ENCODE measurements around the gene TMEM238.
"Not testable (repeated sequence)": the region's sequence is repeated elsewhere in the genome, so short reads cannot be mapped to it uniquely, and the experiment has no call there.

The TMEM238 gene

DNA sequence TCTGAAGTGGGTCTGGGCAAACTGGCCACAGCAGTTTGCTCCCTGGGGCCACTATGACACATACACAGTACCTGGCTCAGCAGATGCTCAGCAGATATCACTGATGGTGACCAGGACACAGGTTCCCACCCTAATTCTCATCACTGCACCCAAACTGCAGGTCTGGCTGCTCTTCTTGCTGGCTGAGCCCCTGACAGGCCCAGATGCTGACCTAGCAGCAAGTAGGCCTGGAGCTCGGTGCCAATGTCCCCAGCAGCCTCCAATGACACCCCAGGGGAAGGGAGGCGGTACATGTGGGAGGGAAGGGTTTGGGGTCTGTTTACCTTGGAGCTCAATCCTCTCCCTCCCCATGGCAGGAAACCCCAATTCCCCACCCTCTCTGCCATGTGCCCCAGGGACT, 18.4 kb upstream of the TMEM238 start:
- Histone ChIP-seq H3K27me3 (ENCODE audit: control insufficient read depth, insufficient read depth, low read length, poor library complexity, severe bottlenecking) (no peaks in the 10 kb centered on the region), H3K4me3 (ENCODE audit: insufficient read depth, low read depth, low read length) (no peak overlapping the region), H3K9me3 (ENCODE audit: control insufficient read depth, low read length) (no peaks in the 10 kb centered on the region), H3K36me3 (ENCODE audit: control insufficient read depth, insufficient read depth, low read length) (peaks cover 37% of the 10 kb centered on the region), H3K4me1 (ENCODE audit: control insufficient read depth, insufficient read depth, low read length) (peaks cover 22% of the 10 kb centered on the region), H3K27ac (ENCODE audit: insufficient read depth, low read depth, low read length, poor library complexity, severe bottlenecking) (no peak overlapping the region)
- WGBS, 2 experiments: 97 to 100% methylated on average over 1 to 2 of the region's 2 CpGs

DNA sequence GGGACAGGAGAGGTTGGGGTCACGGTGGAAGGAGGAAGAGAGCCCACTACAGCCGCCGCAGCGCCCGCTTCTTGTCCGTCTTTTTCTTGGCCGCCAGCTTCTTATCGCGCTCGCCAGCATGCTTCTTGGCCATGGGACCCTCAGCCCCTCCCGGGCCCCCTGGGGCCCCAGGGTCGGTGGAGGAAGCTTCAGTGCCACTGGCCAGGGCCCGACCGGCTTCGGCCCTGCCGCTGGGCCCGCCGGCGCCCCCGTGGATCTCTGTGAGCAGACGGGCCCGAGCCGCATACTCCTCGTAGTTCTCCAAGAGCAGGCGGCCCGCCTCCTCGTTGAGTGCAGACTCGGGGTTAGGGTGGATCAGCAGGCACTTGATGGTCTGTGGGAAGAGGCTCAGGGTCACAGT, 17.3 kb upstream of the TMEM238 start:
- H3K36me3 ChIP-seq (ENCODE audit: control insufficient read depth, insufficient read depth, low read length): peaks cover 36% of the 10 kb centered on the region
- 91 to 96% methylated on average over 16 to 21 of the region's 28 CpGs for WGBS, 2 experiments
- not testable (repeated sequence) for H3K27me3 ChIP-seq (ENCODE audit: control insufficient read depth, insufficient read depth, low read length, poor library complexity, severe bottlenecking); H3K27ac ChIP-seq (ENCODE audit: insufficient read depth, low read depth, low read length, poor library complexity, severe bottlenecking); H3K9me3 ChIP-seq (ENCODE audit: control insufficient read depth, low read length); H3K4me3 ChIP-seq (ENCODE audit: insufficient read depth, low read depth, low read length)
- peaks cover 16% of the 10 kb centered on the region for H3K4me1 ChIP-seq (ENCODE audit: control insufficient read depth, insufficient read depth, low read length)

DNA sequence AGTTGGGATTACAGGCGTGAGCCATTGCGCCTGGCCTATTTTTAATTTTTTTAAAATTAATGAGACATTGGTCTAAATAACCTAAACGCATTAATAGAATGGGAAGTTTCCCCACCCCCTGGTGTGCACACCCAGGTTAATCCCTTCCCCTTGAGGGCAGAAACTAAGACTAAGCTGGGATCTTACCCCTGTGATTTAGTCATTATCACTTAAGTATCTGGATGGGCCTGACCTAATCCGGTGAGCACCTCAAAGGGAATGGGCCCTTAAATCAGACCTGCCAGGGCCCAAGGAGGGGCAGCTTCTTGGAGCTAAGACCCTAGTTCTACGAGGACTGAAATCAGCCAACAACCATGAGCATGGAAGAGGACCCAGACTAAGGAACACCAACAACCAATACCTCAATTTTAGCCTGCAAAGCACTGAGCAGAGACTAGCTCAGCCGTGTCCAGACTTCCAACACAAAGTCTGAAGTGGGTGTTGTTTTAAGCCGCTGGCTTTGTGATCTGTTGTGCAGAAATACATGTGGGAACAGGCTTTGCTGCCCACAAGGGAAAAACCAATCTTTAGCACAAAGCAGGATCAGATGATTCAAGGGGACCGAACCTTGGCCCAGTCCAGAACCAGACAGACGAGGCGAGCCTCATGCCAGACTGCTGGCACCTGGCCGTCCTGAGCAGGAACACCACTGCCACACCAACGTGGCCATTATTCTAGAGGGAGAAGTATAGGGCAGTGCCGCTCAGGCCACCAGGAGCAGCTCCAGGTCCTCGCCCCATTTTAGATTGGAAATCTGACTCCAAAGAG, 16.4 kb upstream of the TMEM238 start:
- no peaks in the 10 kb centered on the region for H3K9me3 ChIP-seq (ENCODE audit: control insufficient read depth, low read length)
- 94 to 95% methylated on average over 14 of the region's 14 CpGs for WGBS, 2 experiments
- peaks cover 7% of the 10 kb centered on the region for H3K4me1 ChIP-seq (ENCODE audit: control insufficient read depth, insufficient read depth, low read length)
- H3K36me3 ChIP-seq (ENCODE audit: control insufficient read depth, insufficient read depth, low read length): peaks cover 27% of the 10 kb centered on the region
- no peak overlapping the region for H3K4me3 ChIP-seq (ENCODE audit: insufficient read depth, low read depth, low read length)
- no peaks in the 10 kb centered on the region for H3K27me3 ChIP-seq (ENCODE audit: control insufficient read depth, insufficient read depth, low read length, poor library complexity, severe bottlenecking)
- no peak overlapping the region for H3K27ac ChIP-seq (ENCODE audit: insufficient read depth, low read depth, low read length, poor library complexity, severe bottlenecking)

DNA sequence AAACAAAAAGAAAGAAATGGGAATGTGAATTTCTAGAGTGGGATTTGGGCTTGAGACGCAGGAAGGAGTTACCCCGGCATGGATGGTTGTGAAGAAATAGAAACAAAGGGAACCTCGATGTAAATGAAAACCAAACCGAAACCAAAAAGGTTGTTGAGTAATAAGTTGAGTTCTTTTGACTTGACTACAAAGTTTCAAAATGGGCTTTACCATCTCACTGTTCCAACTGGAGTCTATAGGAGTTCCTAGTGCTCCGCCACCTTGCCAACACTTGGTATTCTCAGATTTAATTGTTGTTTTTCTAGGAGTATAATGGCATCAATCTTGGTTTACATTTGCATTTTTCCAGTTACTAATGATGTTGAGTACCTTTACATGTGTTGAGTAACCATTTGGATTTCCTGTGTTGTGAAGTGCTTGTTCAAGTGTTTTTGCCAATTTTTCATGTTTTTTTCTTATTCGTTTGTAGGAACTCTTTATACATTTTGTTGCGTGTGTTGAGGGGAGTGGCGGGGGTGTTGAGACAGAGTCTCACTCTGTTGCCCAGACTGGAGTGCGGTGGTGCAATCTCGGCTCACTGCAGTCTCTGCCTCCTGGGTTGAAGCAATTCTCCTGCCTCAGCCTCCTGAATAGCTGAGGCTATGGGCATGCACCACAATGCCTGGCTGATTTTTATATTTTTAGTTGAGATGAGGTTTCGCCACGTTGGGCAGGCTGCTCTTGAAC, 14.3 kb upstream of the TMEM238 start:
- WGBS, 2 experiments: 91 to 95% methylated on average over 12 of the region's 12 CpGs
- no peaks in the 10 kb centered on the region for H3K27me3 ChIP-seq (ENCODE audit: control insufficient read depth, insufficient read depth, low read length, poor library complexity, severe bottlenecking)
- no peak overlapping the region for H3K4me3 ChIP-seq (ENCODE audit: insufficient read depth, low read depth, low read length)
- peaks cover 20% of the 10 kb centered on the region for H3K36me3 ChIP-seq (ENCODE audit: control insufficient read depth, insufficient read depth, low read length)
- H3K27ac ChIP-seq (ENCODE audit: insufficient read depth, low read depth, low read length, poor library complexity, severe bottlenecking): no peak overlapping the region
- peaks cover 4% of the 10 kb centered on the region for H3K4me1 ChIP-seq (ENCODE audit: control insufficient read depth, insufficient read depth, low read length)
- H3K9me3 ChIP-seq (ENCODE audit: control insufficient read depth, low read length): no peaks in the 10 kb centered on the region

DNA sequence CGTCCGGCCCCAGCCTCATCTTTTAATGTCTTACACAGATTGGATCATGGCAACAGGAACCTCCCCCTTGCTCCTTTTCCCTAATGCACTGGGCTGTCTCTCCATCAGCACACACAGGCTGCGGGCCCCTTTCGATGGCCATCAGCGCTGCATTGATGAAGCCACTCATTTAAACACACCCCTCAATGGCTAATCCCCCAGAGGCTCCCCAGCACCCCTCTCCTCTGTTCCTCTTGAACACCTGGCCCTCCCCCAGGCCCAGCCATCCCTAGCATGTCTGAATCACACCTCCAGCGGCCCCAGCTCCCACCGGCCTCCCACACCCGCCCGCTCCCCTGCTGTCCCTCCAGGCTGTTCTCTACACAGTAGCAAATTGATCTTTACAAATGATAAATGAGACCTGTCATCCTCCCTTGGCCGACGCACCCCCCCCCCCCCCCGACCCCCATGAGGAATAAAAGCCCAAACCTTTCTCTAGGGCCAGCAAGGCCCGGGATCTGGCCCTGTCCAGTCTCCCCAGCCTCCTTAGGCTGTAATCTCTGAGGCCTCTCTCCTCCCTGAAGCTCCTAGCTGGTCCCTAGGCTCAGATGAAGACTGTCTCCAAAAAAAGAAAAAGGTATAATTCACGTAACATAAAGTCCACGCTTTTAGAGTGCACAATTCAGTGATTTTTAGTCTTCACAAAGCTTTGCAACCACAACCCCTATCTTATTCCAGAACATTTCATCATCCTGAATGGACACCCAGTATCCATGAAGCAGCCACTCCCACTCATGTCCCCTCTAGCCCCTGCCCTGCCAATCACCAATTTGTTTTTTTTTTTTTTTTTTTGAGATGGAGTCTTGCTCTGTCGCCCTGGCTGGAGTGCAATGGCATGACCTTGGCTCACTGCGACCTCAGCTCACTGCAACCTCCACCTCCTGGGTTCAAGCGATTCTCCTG, 9.0 kb upstream of the TMEM238 start:
- no peak overlapping the region for H3K4me3 ChIP-seq (ENCODE audit: insufficient read depth, low read depth, low read length)
- H3K27me3 ChIP-seq (ENCODE audit: control insufficient read depth, insufficient read depth, low read length, poor library complexity, severe bottlenecking): no peaks in the 10 kb centered on the region
- peaks cover 20% of the 10 kb centered on the region for H3K36me3 ChIP-seq (ENCODE audit: control insufficient read depth, insufficient read depth, low read length)
- no peaks in the 10 kb centered on the region for H3K9me3 ChIP-seq (ENCODE audit: control insufficient read depth, low read length)
- WGBS, 2 experiments: 28% methylated on average over 18 of the region's 18 CpGs
- no peak overlapping the region for H3K27ac ChIP-seq (ENCODE audit: insufficient read depth, low read depth, low read length, poor library complexity, severe bottlenecking)
- peaks cover 30% of the 10 kb centered on the region for H3K4me1 ChIP-seq (ENCODE audit: control insufficient read depth, insufficient read depth, low read length)

DNA sequence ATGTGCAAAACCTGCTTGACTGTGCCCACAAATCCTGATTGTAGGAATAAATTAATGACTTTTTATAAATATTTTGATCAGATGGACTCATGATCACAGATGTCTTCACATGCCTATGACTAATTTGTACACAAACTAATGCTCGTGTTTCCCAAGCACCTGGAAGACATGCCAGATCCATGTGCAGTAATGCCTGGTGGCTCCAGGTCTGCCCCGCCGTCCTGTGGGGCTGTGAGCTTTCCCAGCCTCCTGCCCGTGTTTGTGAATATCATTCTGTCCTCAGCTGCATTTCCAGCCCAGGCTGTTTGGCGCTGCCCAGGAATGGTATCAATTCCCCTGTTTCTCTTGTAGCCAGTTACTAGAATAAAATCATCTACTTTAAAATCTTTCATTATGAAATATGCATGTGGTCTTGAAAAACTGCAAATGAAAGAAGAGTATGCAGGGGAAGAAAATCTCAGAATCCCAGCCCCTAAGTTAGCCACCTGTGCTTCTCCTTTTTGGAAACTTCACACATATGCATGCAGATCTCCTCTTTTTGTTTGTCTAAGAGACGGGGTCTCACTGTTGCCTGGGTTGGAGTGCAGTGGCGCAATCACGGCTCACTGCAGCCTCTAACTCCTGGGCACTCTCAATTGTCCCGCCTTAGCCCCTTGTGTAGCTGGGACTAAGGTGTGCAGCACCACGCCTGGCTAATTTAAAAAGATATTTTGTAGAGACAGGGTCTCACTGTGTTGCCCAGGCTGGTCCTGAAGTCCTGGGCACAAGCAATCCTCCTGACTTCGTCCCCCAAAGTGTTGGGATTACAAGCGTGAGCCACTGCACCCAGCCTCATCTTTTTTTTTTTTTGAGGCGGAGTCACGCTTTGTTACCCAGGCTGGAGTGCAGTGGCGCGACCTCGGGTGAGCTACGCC, 7.9 kb upstream of the TMEM238 start:
- WGBS, 2 experiments: 46 to 49% methylated on average over 18 of the region's 18 CpGs
- Histone ChIP-seq H3K4me3 (ENCODE audit: insufficient read depth, low read depth, low read length) (no peak overlapping the region), H3K27me3 (ENCODE audit: control insufficient read depth, insufficient read depth, low read length, poor library complexity, severe bottlenecking) (no peaks in the 10 kb centered on the region), H3K27ac (ENCODE audit: insufficient read depth, low read depth, low read length, poor library complexity, severe bottlenecking) (peak overlapping the region; percentile 36), H3K9me3 (ENCODE audit: control insufficient read depth, low read length) (no peaks in the 10 kb centered on the region), H3K36me3 (ENCODE audit: control insufficient read depth, insufficient read depth, low read length) (peaks cover 31% of the 10 kb centered on the region), H3K4me1 (ENCODE audit: control insufficient read depth, insufficient read depth, low read length) (peaks cover 41% of the 10 kb centered on the region)

DNA sequence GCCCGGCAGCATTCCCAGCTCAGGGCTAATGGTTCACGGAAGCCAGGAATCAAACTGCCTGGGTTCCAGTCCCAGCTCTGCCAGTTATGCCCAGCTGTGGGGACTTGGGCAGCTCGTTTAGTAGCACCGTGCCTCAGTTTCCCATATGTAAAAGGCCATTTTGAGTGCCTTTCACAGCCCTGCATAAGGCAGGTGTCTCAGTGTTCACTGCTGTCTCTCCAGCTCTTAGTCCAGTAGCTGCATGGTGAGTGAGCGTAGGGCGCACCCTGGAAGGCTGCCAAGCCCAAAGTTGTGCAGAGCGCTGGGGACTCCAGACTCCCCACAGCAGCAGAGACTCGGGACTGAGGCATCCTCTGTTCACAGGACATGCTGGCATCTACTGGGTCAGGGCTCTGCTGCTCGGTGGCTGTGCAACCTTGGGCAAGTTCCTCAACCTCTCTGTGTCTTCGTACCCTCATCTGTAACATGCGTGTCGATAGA, 7.1 kb upstream of the TMEM238 start:
- Histone ChIP-seq H3K4me1 (ENCODE audit: control insufficient read depth, insufficient read depth, low read length) (peaks cover 46% of the 10 kb centered on the region), H3K4me3 (ENCODE audit: insufficient read depth, low read depth, low read length) (no peak overlapping the region), H3K27me3 (ENCODE audit: control insufficient read depth, insufficient read depth, low read length, poor library complexity, severe bottlenecking) (no peaks in the 10 kb centered on the region), H3K27ac (ENCODE audit: insufficient read depth, low read depth, low read length, poor library complexity, severe bottlenecking) (no peak overlapping the region), H3K9me3 (ENCODE audit: control insufficient read depth, low read length) (no peaks in the 10 kb centered on the region), H3K36me3 (ENCODE audit: control insufficient read depth, insufficient read depth, low read length) (peaks cover 32% of the 10 kb centered on the region)
- WGBS, 2 experiments: 90 to 92% methylated on average over 12 of the region's 12 CpGs

DNA sequence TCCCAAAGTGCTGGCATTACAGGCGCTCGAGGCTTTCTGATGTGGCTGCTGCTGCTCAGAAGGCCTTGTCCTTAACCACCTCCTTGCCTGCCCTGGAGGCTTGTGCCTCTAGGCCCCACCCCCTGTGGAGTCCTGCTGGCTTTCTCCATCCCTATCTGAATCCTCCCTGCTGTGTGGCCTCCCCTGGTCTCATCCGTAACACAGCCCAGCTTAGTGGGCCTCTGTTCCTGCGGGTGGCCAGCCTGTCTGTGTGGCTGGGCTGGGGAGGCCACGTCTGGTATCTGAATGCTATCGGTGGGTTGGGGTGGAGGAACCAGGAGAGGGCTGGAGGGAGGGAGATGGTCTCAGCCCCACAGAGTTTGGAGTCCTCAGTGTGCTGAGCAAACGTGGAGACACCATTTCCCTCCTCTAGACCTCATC, 6.4 kb upstream of the TMEM238 start:
- WGBS, 2 experiments: 65 to 69% methylated on average over 7 of the region's 7 CpGs
- Histone ChIP-seq H3K27me3 (ENCODE audit: control insufficient read depth, insufficient read depth, low read length, poor library complexity, severe bottlenecking) (no peaks in the 10 kb centered on the region), H3K4me1 (ENCODE audit: control insufficient read depth, insufficient read depth, low read length) (peaks cover 46% of the 10 kb centered on the region), H3K27ac (ENCODE audit: insufficient read depth, low read depth, low read length, poor library complexity, severe bottlenecking) (no peak overlapping the region), H3K4me3 (ENCODE audit: insufficient read depth, low read depth, low read length) (no peak overlapping the region), H3K9me3 (ENCODE audit: control insufficient read depth, low read length) (no peaks in the 10 kb centered on the region), H3K36me3 (ENCODE audit: control insufficient read depth, insufficient read depth, low read length) (peaks cover 32% of the 10 kb centered on the region)

Data from ectodermal cell (in vitro differentiated cells).